GM10266 (cell line): ENCODE data around the gene MRPL3.

ENCODE experiments used
- DNase-seq: peaks from one replicate; pipeline ENCODE4 v3.0.0; 2012; ENCODE audit errors: extremely low spot score
- TF ChIP-seq, protein P1 (sequence below): IDR thresholded peaks from 2 replicates; pipeline ENCODE4 v1.5.1; 2012; ENCODE audit warnings: mild to moderate bottlenecking, low read depth; ENCODE audit not compliant: control insufficient read depth, insufficient read depth; ENCODE audit errors: missing control alignments

MRPL3 gene

DNA sequence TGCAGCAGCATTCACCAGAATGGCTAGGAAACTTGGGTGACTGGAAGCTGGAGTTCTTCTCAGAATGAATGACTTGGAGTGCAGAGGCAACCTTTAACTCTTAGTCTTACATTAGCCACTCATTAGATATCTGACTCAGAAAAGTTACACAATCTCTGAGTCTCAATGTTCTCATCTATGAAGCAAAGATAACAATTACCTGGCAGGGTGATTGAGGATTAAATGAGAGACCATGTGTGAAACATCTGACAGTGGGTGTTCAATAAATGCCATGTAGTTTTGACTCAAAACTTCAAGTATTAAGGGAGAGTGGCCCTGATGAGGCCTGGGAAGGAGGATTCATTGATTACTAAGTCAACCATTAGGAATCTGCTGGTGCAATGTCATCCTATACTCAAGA lies 48.3 kb downstream of the MRPL3 start:
- TF ChIP-seq, protein P1, sequence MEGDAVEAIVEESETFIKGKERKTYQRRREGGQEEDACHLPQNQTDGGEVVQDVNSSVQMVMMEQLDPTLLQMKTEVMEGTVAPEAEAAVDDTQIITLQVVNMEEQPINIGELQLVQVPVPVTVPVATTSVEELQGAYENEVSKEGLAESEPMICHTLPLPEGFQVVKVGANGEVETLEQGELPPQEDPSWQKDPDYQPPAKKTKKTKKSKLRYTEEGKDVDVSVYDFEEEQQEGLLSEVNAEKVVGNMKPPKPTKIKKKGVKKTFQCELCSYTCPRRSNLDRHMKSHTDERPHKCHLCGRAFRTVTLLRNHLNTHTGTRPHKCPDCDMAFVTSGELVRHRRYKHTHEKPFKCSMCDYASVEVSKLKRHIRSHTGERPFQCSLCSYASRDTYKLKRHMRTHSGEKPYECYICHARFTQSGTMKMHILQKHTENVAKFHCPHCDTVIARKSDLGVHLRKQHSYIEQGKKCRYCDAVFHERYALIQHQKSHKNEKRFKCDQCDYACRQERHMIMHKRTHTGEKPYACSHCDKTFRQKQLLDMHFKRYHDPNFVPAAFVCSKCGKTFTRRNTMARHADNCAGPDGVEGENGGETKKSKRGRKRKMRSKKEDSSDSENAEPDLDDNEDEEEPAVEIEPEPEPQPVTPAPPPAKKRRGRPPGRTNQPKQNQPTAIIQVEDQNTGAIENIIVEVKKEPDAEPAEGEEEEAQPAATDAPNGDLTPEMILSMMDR: no peak
- no peak for DNase-seq

DNA sequence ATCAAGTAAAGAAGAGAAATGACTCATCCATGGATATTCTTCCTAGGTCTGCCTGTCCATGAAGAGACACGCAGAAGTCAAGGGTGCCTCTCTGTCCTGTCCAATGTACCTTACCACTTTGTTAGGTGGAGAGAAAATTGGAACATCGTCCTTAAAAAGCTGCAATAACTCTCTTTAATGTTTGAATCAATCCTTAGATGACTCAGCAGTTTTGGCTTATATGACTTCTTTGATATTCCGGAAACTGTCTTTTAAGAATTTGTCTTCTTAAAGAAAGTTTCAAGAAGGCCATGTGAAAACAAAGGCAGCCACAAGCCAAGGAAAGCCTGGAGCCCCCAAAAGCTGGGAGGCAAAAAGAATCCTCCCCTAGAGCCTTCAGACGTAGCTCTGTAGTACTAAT lies 49.2 kb downstream of the MRPL3 start:
- DNase-seq: no peak
- TF ChIP-seq, protein P1: no peak

DNA sequence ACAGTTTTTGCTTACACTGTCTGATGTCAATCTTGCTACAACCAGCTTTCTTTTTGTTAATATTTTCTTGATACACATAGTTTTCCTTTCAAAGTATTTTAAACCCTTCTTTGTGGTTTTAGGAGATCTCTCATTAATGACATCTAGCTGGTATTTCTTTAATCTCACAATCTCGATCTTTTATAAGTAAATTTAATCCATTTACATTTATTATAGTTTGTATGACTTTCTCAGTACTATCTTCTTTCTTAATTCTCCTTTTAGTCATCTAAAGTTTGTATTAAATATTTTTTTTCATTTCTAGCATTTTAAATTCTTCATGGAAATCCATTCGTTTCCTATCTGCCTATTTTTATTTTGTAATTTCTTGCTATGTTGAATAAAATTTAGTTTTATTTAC lies 55.4 kb downstream of the MRPL3 start:
- TF ChIP-seq, protein P1: no peak
- no peak for DNase-seq

DNA sequence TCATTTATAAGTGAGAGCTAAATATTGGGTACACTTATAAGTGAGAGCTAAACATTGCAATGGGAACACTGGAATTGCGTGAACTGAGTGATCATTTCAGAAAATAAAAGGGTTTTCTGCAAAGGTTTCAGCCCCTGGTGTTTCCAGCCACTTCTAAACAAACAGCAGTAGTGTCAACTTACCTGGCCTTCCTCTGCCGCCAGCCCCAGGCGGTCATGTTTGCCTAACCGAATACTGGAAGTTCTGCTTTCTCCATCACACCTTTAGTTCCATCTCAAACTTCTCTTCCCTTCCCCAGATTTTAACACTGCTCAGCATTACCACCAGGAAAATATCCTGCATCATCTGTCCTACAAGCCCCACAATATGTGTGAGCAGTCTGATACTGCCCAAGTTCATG lies 58.6 kb downstream of the MRPL3 start:
- no peak for DNase-seq
- TF ChIP-seq, protein P1: no peak

DNA sequence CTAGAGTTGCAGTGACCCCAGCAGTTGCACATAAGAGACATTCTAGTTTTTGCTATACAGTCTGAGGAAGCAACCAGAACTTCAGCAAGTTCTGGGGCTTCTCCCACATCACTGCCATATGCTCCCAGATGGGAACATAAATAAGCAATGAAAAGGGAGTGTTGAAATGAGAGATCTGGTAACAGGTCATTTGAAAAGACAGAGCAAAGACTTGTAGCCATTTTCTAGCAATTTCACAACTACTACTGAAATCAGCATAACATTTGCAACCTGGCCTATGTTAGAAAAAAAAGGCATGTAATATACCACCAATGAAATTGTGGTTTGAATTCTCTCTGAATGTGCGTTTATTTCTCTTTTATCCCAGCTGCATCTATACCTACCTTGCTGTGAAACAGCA lies 63.7 kb downstream of the MRPL3 start:
- TF ChIP-seq, protein P1: no peak
- DNase-seq: no peak

DNA sequence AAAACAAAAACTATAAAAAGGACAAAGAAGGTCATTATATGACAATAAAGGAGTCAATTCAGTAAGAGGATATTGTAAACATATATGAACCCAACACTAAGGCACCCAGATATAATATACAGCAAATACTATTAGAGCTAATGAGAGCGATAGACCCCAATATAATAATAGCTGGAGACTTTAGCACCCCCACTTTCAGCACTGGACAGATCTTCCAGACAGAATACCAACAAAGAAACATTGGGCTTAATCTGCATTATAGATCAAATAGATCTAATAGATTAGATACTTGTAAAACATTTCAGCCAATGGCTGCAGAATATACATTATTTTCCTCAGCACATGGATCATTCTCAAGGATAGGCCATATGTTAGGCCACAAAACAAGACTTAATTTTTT lies 67.8 kb downstream of the MRPL3 start:
- no peak for DNase-seq
- TF ChIP-seq, protein P1: no peak

DNA sequence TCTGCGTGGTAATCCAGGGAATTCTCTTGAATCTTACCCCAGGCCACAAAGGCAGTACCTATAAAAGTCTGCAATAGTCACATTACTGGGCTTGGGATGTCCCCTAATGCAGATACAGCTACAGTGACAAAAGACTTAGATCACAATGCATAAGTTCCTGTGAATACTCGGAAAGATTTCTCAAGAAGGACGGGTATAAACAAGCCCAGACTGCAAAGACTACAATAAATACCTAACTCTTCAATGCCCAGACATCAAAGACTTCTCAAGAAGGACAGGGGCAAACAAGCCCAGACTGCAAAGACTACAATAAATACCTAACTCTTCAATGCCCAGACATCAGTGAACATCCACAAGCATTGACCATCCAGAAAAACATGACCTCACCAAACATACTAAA lies 70.3 kb downstream of the MRPL3 start:
- TF ChIP-seq, protein P1: no peak
- DNase-seq: no peak
